ENCODE measurements around the gene WASF1.
"Not testable (repeated sequence)": the region's sequence is repeated elsewhere in the genome, so short reads cannot be mapped to it uniquely, and the experiment has no call there.

Gene WASF1

GRCh38 chr6:110137924-110138887, 41.3 kb downstream of the WASF1 start:
- FAIRE-seq (no peak), DNase-seq (ENCODE audit: insufficient read length, low spot score) (no peak)
- TF ChIP-seq PAX5 (IDR thresholded peaks at IDR 0.05; ENCODE audit: insufficient read depth, low read length, severe bottlenecking) (no peak), POU2F2 (IDR thresholded peaks at IDR 0.05; ENCODE audit: low read depth, low read length) (no peak), TAF1 (IDR thresholded peaks at IDR 0.05; ENCODE audit: low read depth, low read length) (no peak), POLR2AphosphoS5 (IDR thresholded peaks at IDR 0.05; ENCODE audit: low read depth, low read length) (no peak)

- no peak for DNase-seq (ENCODE audit: insufficient read length, low spot score)
- TF ChIP-seq PAX5 (IDR thresholded peaks at IDR 0.05; ENCODE audit: insufficient read depth, low read length, severe bottlenecking) (no peak), TAF1 (IDR thresholded peaks at IDR 0.05; ENCODE audit: low read depth, low read length) (no peak), POLR2AphosphoS5 (IDR thresholded peaks at IDR 0.05; ENCODE audit: low read depth, low read length) (no peak), SPI1 (IDR thresholded peaks at IDR 0.05; ENCODE audit: low read depth, low read length) (no peak), POLR2A (IDR thresholded peaks at IDR 0.05; ENCODE audit: low read depth, low read length) (no peak), POU2F2 (IDR thresholded peaks at IDR 0.05; ENCODE audit: low read depth, low read length) (no peak)
- no peak for FAIRE-seq
Measured at GRCh38 chr6:110130362-110130761, 49.1 kb downstream of the WASF1 start.

GRCh38 chr6:110128418-110128817, 51.1 kb downstream of the WASF1 start:
- no peak for DNase-seq (ENCODE audit: insufficient read length, low spot score)
- no peak for FAIRE-seq

GRCh38 chr6:110125361-110125760, 54.1 kb downstream of the WASF1 start:
- FAIRE-seq: no peak
- no peak for DNase-seq (ENCODE audit: insufficient read length, low spot score)
- no peak for TF ChIP-seq SPI1 (IDR thresholded peaks at IDR 0.05; ENCODE audit: low read depth, low read length)
- no peak for TF ChIP-seq POLR2AphosphoS5 (IDR thresholded peaks at IDR 0.05; ENCODE audit: low read depth, low read length)
- no peak for TF ChIP-seq POLR2A (IDR thresholded peaks at IDR 0.05; ENCODE audit: low read depth, low read length)
- no peak for TF ChIP-seq POU2F2 (IDR thresholded peaks at IDR 0.05; ENCODE audit: low read depth, low read length)
- no peak for TF ChIP-seq TAF1 (IDR thresholded peaks at IDR 0.05; ENCODE audit: low read depth, low read length)
- TF ChIP-seq PAX5 (IDR thresholded peaks at IDR 0.05; ENCODE audit: insufficient read depth, low read length, severe bottlenecking): no peak

More at GRCh38 chr6:110128418-110128817, 51.1 kb downstream of the WASF1 start:
- TF ChIP-seq PAX5 (IDR thresholded peaks at IDR 0.05; ENCODE audit: insufficient read depth, low read length, severe bottlenecking) (no peak), POLR2A (IDR thresholded peaks at IDR 0.05; ENCODE audit: low read depth, low read length) (no peak)

GRCh38 chr6:110121655-110122054, 57.8 kb downstream of the WASF1 start:
- not testable (repeated sequence) for FAIRE-seq; DNase-seq (ENCODE audit: insufficient read length, low spot score)

- FAIRE-seq (no peak), DNase-seq (ENCODE audit: insufficient read length, low spot score) (no peak)
- TF ChIP-seq SPI1 (IDR thresholded peaks at IDR 0.05; ENCODE audit: low read depth, low read length): no peak
- no peak for TF ChIP-seq PAX5 (IDR thresholded peaks at IDR 0.05; ENCODE audit: insufficient read depth, low read length, severe bottlenecking)
- no peak for TF ChIP-seq POU2F2 (IDR thresholded peaks at IDR 0.05; ENCODE audit: low read depth, low read length)
- TF ChIP-seq POLR2A (IDR thresholded peaks at IDR 0.05; ENCODE audit: low read depth, low read length): no peak
- TF ChIP-seq TAF1 (IDR thresholded peaks at IDR 0.05; ENCODE audit: low read depth, low read length): no peak
- no peak for TF ChIP-seq POLR2AphosphoS5 (IDR thresholded peaks at IDR 0.05; ENCODE audit: low read depth, low read length)
Measured at GRCh38 chr6:110116258-110116657, 63.2 kb downstream of the WASF1 start.

- TF ChIP-seq TAF1 (IDR thresholded peaks at IDR 0.05; ENCODE audit: low read depth, low read length) (no peak), PAX5 (IDR thresholded peaks at IDR 0.05; ENCODE audit: insufficient read depth, low read length, severe bottlenecking) (no peak), POU2F2 (IDR thresholded peaks at IDR 0.05; ENCODE audit: low read depth, low read length) (no peak), POLR2AphosphoS5 (IDR thresholded peaks at IDR 0.05; ENCODE audit: low read depth, low read length) (no peak), POLR2A (IDR thresholded peaks at IDR 0.05; ENCODE audit: low read depth, low read length) (no peak), SPI1 (IDR thresholded peaks at IDR 0.05; ENCODE audit: low read depth, low read length) (no peak)
- no peak for DNase-seq (ENCODE audit: insufficient read length, low spot score)
- FAIRE-seq: no peak
Measured at GRCh38 chr6:110114004-110114403, 65.5 kb downstream of the WASF1 start.

- TF ChIP-seq POU2F2 (IDR thresholded peaks at IDR 0.05; ENCODE audit: low read depth, low read length): no peak
- no peak for TF ChIP-seq TAF1 (IDR thresholded peaks at IDR 0.05; ENCODE audit: low read depth, low read length)
- TF ChIP-seq POLR2A (IDR thresholded peaks at IDR 0.05; ENCODE audit: low read depth, low read length): no peak
- TF ChIP-seq SPI1 (IDR thresholded peaks at IDR 0.05; ENCODE audit: low read depth, low read length): no peak
- TF ChIP-seq PAX5 (IDR thresholded peaks at IDR 0.05; ENCODE audit: insufficient read depth, low read length, severe bottlenecking): no peak
- TF ChIP-seq POLR2AphosphoS5 (IDR thresholded peaks at IDR 0.05; ENCODE audit: low read depth, low read length): no peak
- no peak for DNase-seq (ENCODE audit: insufficient read length, low spot score)
- FAIRE-seq: no peak
Measured at GRCh38 chr6:110105296-110105695, 74.2 kb downstream of the WASF1 start.

- TF ChIP-seq PAX5 (IDR thresholded peaks at IDR 0.05; ENCODE audit: insufficient read depth, low read length, severe bottlenecking): no peak
- FAIRE-seq (no peak), DNase-seq (ENCODE audit: insufficient read length, low spot score) (no peak)
Measured at GRCh38 chr6:110103260-110103659, 76.2 kb downstream of the WASF1 start.

- TF ChIP-seq SPI1 (IDR thresholded peaks at IDR 0.05; ENCODE audit: low read depth, low read length): no peak
- TF ChIP-seq POU2F2 (IDR thresholded peaks at IDR 0.05; ENCODE audit: low read depth, low read length): no peak
- TF ChIP-seq TAF1 (IDR thresholded peaks at IDR 0.05; ENCODE audit: low read depth, low read length): no peak
- no peak for DNase-seq (ENCODE audit: insufficient read length, low spot score)
- FAIRE-seq: no peak
Measured at GRCh38 chr6:110102411-110102810, 77.1 kb downstream of the WASF1 start.
